AML-193 (cell line): ENCODE results near the gene ITGAD.
"Not testable (repeated sequence)": the region's sequence is repeated elsewhere in the genome, so short reads cannot be mapped to it uniquely, and the experiment has no call there.

Experiments
- DNase-seq, 2 experiments: peaks; one replicate each; lab custom pipeline; 2025; lab: John Stamatoyannopoulos, UW

The ITGAD gene

GRCh38 chr16:31403590-31404352, 10.6 kb downstream of the ITGAD start:
- no peak for DNase-seq

GRCh38 chr16:31404353-31405064, 11.4 kb downstream of the ITGAD start:
- DNase-seq, result no peak

- no peak for DNase-seq
These were observed 14.3 kb downstream of the ITGAD start for GRCh38 chr16:31407406-31407805.

- DNase-seq, result no peak
These were observed 16.3 kb downstream of the ITGAD start for GRCh38 chr16:31409433-31409832.

GRCh38 chr16:31410082-31410481, 16.9 kb downstream of the ITGAD start:
- no peak for DNase-seq

- DNase-seq, result no peak
These were observed 18.1 kb downstream of the ITGAD start for GRCh38 chr16:31411024-31411844.

GRCh38 chr16:31412750-31413149, 19.6 kb downstream of the ITGAD start:
- no peak for DNase-seq

GRCh38 chr16:31413381-31413780, 20.2 kb downstream of the ITGAD start:
- DNase-seq, result no peak

- DNase-seq, result no peak
These were observed 20.8 kb downstream of the ITGAD start for GRCh38 chr16:31413943-31414342.

- DNase-seq, result no peak
These were observed 21.6 kb downstream of the ITGAD start for GRCh38 chr16:31414706-31415105.

- DNase-seq, result no peak
These were observed 23.2 kb downstream of the ITGAD start for GRCh38 chr16:31416371-31416770.

GRCh38 chr16:31417036-31417435, 23.9 kb downstream of the ITGAD start:
- DNase-seq, result not testable (repeated sequence)

- DNase-seq, result no peak
These were observed 24.8 kb downstream of the ITGAD start for GRCh38 chr16:31417916-31418315.

GRCh38 chr16:31420037-31420436, 26.9 kb downstream of the ITGAD start:
- no peak for DNase-seq

- DNase-seq, result no peak
These were observed 28.5 kb downstream of the ITGAD start for GRCh38 chr16:31421587-31421986.

GRCh38 chr16:31423241-31423640, 30.1 kb downstream of the ITGAD start:
- no peak for DNase-seq

- DNase-seq, result no peak
These were observed 30.7 kb downstream of the ITGAD start for GRCh38 chr16:31423801-31424200.

GRCh38 chr16:31427441-31428278, 34.5 kb downstream of the ITGAD start:
- no peak for DNase-seq

- no peak for DNase-seq
These were observed 35.1 kb downstream of the ITGAD start, which contains the start of gene COX6A2 for GRCh38 chr16:31428279-31428597. TSS of gene COX6A2 (minus strand) at chr16:31428360. CDS start at chr16:31428325, 35 bp downstream.

GRCh38 chr16:31428638-31429247, 35.6 kb downstream of the ITGAD start:
- DNase-seq, result no peak

- no peak for DNase-seq
These were observed 36.2 kb downstream of the ITGAD start for GRCh38 chr16:31429314-31429713.
